NCI-H1930 (cell line): ENCODE results near the gene GTF3C1.

Source experiments
- DNase-seq, 2 experiments: peaks; one replicate each; lab custom pipeline; 2025; lab: John Stamatoyannopoulos, UW

GTF3C1 gene

GRCh38 chr16:27518226-27518625, 31.5 kb downstream of the GTF3C1 start:
- DNase-seq: no peak

GRCh38 chr16:27517664-27518063, 32.0 kb downstream of the GTF3C1 start:
- DNase-seq: no peak

GRCh38 chr16:27516365-27516764, 33.3 kb downstream of the GTF3C1 start:
- DNase-seq: no peak

- no peak for DNase-seq
Measured at GRCh38 chr16:27515874-27516353, 33.8 kb downstream of the GTF3C1 start.

- no peak for DNase-seq
Measured at GRCh38 chr16:27514806-27515205, 34.9 kb downstream of the GTF3C1 start.

- no peak for DNase-seq
Measured at GRCh38 chr16:27511657-27512448, 37.9 kb downstream of the GTF3C1 start.

GRCh38 chr16:27508476-27508875, 41.2 kb downstream of the GTF3C1 start:
- DNase-seq: no peak

GRCh38 chr16:27506771-27507170, 42.9 kb downstream of the GTF3C1 start:
- no peak for DNase-seq

GRCh38 chr16:27505297-27506236, 44.1 kb downstream of the GTF3C1 start:
- no peak for DNase-seq

- no peak for DNase-seq
Measured at GRCh38 chr16:27503662-27504061, 46.1 kb downstream of the GTF3C1 start.

GRCh38 chr16:27500801-27501200, 48.9 kb downstream of the GTF3C1 start:
- DNase-seq: no peak

GRCh38 chr16:27499659-27500055, 50.1 kb downstream of the GTF3C1 start:
- no peak for DNase-seq

GRCh38 chr16:27498916-27499658, 50.6 kb downstream of the GTF3C1 start:
- DNase-seq: no peak

GRCh38 chr16:27498031-27498825, 51.5 kb downstream of the GTF3C1 start:
- no peak for DNase-seq

- no peak for DNase-seq
Measured at GRCh38 chr16:27495191-27495590, 54.5 kb downstream of the GTF3C1 start.

- no peak for DNase-seq
Measured at GRCh38 chr16:27492588-27492979, 57.1 kb downstream of the GTF3C1 start.

GRCh38 chr16:27491894-27492587, 57.7 kb downstream of the GTF3C1 start:
- DNase-seq: no peak

- no peak for DNase-seq
Measured at GRCh38 chr16:27489906-27490305, 59.8 kb downstream of the GTF3C1 start.

- no peak for DNase-seq
Measured at GRCh38 chr16:27489421-27489820, 60.3 kb downstream of the GTF3C1 start.

- no peak for DNase-seq
Measured at GRCh38 chr16:27486760-27487159, 63.0 kb downstream of the GTF3C1 start.

GRCh38 chr16:27486344-27486743, 63.4 kb downstream of the GTF3C1 start:
- DNase-seq: no peak
